Stomach (tissue), 9 donors: ENCODE data around the gene EFNA1. TPM values are rescaled to one million over a fixed set of nuclear protein-coding genes. Genes with fewer than 3 reads are reported as not detected.
A peak's percentile ranks its signal among the peaks of the same experiment; 100 is the strongest.

Experiments used
- DNase-seq, 2 donors: peaks; one replicate each; pipeline versions ENCODE4 v3.0.0 to v3.0.0-alpha.2; 2013 to 2019
- H3K27ac ChIP-seq, 5 donors: fragments of 200-600 bp in 4 of 5; sonication (generic) in 4 of 5; one replicate each; pipeline ENCODE4 v1.5.1; 2013 to 2019; ENCODE audit warnings: mild to moderate bottlenecking in 1 of 5, moderate library complexity in 1 of 5
- H3K27me3 ChIP-seq, 3 donors: fragments of 200-600 bp; sonication (generic); one replicate each; pipeline ENCODE4 v1.5.1; 2017 to 2019; ENCODE audit warnings: mixed run types in 1 of 3
- H3K36me3 ChIP-seq, 4 donors: fragments of 200-600 bp; sonication (generic); 1 replicate in 3 of 4; 2 replicates in 1 of 4; pipeline ENCODE4 v1.5.1; 2016 to 2019
- H3K4me1 ChIP-seq, 4 donors: fragments of 200-600 bp; sonication (generic); one replicate each; pipeline ENCODE4 v1.5.1; 2016 to 2019
- H3K4me3 ChIP-seq, 4 donors: fragments of 200-600 bp; sonication (generic) in 3 of 4; one replicate each; pipeline ENCODE4 v1.5.1; 2016 to 2019; ENCODE audit warnings: mild to moderate bottlenecking in 1 of 4
- H3K9me3 ChIP-seq, 4 donors: fragments of 200-600 bp; sonication (generic); one replicate each; pipeline ENCODE4 v1.5.1; 2016 to 2019
- CTCF ChIP-seq, 7 experiments: fragments of 450-650 bp in 4 of 7; fragments of 200-600 bp in 3 of 7; sonication (generic) in 3 of 7; IDR thresholded peaks; one replicate each; pipeline ENCODE4 v1.5.1; 2016 to 2019; ENCODE audit warnings: antibody characterized with exemption in 7 of 7, control low read depth in 2 of 7, mild to moderate bottlenecking in 1 of 7
- EP300 ChIP-seq: sonication (generic); formaldehyde crosslinking; IDR thresholded peaks from one replicate; pipeline ENCODE4 v1.6.1; 2017; ENCODE audit warnings: antibody characterized with exemption
- POLR2A ChIP-seq, 4 donors: fragments of 450-650 bp; IDR thresholded peaks; one replicate each; pipeline ENCODE4 v1.6.1; 2016; ENCODE audit warnings: antibody characterized with exemption in 4 of 4, control low read depth in 2 of 4, mild to moderate bottlenecking in 1 of 4, moderate library complexity in 1 of 4
- POLR2AphosphoS5 ChIP-seq, 3 donors: sonication (generic); formaldehyde crosslinking; IDR thresholded peaks; one replicate each; pipeline ENCODE4 v1.6.1; 2016; ENCODE audit warnings: antibody characterized with exemption in 3 of 3
- WGBS, 5 donors: extraction: QIAGEN DNeasy Blood & Tissue Kit in 3 of 5; methylation state at CpG; one replicate each; pipeline versions ENCODE4 v1.1.5 to v1.1.7; 2013 to 2018; 5-methylcytosine and 5-hydroxymethylcytosine counted together
- intact Hi-C: fragments of 100-400 bp; cut with DNase I; formaldehyde crosslinking; loops from one replicate; pipeline ENCODE4 v1.15.1; 2023; ENCODE audit warnings: low total_unique reads
- polyA plus RNA-seq, 3 donors: library from polyadenylated mRNA; stranded (reverse); fragments of 200-250 nt; gene quantifications; one replicate each; pipeline ENCODE4 v1.2.3, GENCODE V29; 2013
- small RNA-seq, 4 donors: library from RNA; depleted of rRNA; stranded (forward); fragments of <200 nt; gene quantifications; one replicate each; pipeline ENCODE3, GENCODE V24; 2016
- total RNA-seq, 5 donors: library from RNA; depleted of rRNA; stranded (reverse); fragments of >200 nt; gene quantifications; one replicate each; pipeline versions ENCODE4 v1.1.0 to v1.2.3, GENCODE V29; 2014 to 2016
- donor health status: healthy with polysubstance abuse.
- donor health status: Bipolar disorder and iron deficiency.
- donor health status: healthy.

Gene EFNA1
- total and polyA plus RNA-seq, 8 donors, result 12.2 to 75.3 (median 36.5) TPM

- TF ChIP-seq CTCF (IDR thresholded peaks at IDR 0.05) (no peak), EP300 (no peak), POLR2AphosphoS5 (IDR thresholded peaks at IDR 0.05) (no peak)
- no peak overlapping the region for H3K4me3 ChIP-seq
- peaks cover 35 to 81% (median 68%) of the 10 kb centered on the region in 4 donors for H3K4me1 ChIP-seq
- peak overlapping the region; percentile 47 to 96 (median 70) for H3K27ac ChIP-seq
- intact Hi-C loops, result no loop called here
- no peak for DNase-seq
- no peaks in the 10 kb centered on the region for H3K9me3 ChIP-seq
- no peaks in the 10 kb centered on the region for H3K27me3 ChIP-seq
- WGBS, 5 donors, result 61 to 79% (median 63%) methylated on average over 5 to 7 of the region's 7 CpGs
- H3K36me3 ChIP-seq, result peaks cover 0 to 16% (median 0%) of the 10 kb centered on the region in 4 donors
Observed at GRCh38 chr1:155182052-155182550, 54.4 kb downstream of the EFNA1 start.

- Histone ChIP-seq H3K27ac (peak overlapping the region; percentile 72 to 90 (median 79)), H3K9me3 (no peaks in the 10 kb centered on the region), H3K36me3 (peaks cover 0 to 16% (median 0%) of the 10 kb centered on the region in 4 donors), H3K4me1 (peaks cover 30 to 75% (median 57%) of the 10 kb centered on the region in 4 donors), H3K27me3 (no peaks in the 10 kb centered on the region), H3K4me3 (no peak overlapping the region)
- WGBS, 5 donors, result 85 to 90% (median 87%) methylated on average over 18 to 20 of the region's 20 CpGs
- no peak for DNase-seq
- TF ChIP-seq POLR2AphosphoS5 (IDR thresholded peaks at IDR 0.05), result peak in 2 of 3 donors; percentile 10 to 74
- no peak for TF ChIP-seq POLR2A (IDR thresholded peaks at IDR 0.05)
- TF ChIP-seq EP300, result no peak
- intact Hi-C loops, result no loop called here
Observed at GRCh38 chr1:155183775-155184221, 56.1 kb downstream of the EFNA1 start.

DNA sequence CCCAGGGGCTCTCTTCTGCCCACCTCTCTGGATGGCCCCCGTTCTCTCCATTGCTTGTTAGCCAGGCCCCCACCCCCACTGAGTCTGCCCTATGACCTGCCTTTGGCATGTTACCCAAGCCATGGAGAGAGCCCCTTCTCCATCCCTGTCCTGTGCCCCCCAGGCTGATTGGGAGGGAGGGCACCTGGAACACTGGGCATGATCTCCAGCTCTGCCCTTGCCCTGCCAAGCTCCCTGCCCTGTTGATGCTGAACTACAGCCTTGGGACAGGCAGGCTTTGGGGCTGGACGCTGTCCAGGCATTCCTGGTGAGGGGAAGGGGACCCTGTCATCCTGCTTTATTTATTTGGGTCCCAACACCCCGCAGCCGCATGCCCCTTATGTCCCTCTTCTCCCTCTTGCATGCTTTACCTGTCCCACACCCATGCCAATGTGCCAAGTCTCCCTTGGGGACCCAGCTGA, 56.7 kb downstream of the EFNA1 start:
- 56 to 71% (median 65%) methylated on average over 4 of the region's 4 CpGs for WGBS, 5 donors
- H3K4me1 ChIP-seq, result peaks cover 30 to 69% (median 52%) of the 10 kb centered on the region in 4 donors
- H3K27me3 ChIP-seq, result no peaks in the 10 kb centered on the region
- peak in 1 of 2 donors; percentile 29 for DNase-seq
- H3K4me3 ChIP-seq, result no peak overlapping the region
- H3K27ac ChIP-seq, result peak overlapping the region; percentile 72 to 90 (median 79)
- intact Hi-C loops, result no loop called here
- TF ChIP-seq POLR2A (IDR thresholded peaks at IDR 0.05) (no peak), POLR2AphosphoS5 (IDR thresholded peaks at IDR 0.05) (peak in 1 of 3 donors; percentile 11)
- peaks cover 0 to 14% (median 0%) of the 10 kb centered on the region in 4 donors for H3K36me3 ChIP-seq
- H3K9me3 ChIP-seq, result no peaks in the 10 kb centered on the region

Small RNA genes lying within 50 kb of the gene (small RNA-seq; reads per million reads assigned to genes)
- 0 reads per million in 4 donors for gene HMGN2P18
- gene RF00019, result 0 reads per million in 4 donors

Other genes with a start within 250 kb of the EFNA1 start
- gene PMVK, start 191.2 kb upstream of the EFNA1 start, total RNA-seq, result 10 to 100 TPM; 10.1 to 47.3 (median 36.8) TPM
- 10 to 100 TPM; 37.4 to 57.1 (median 45.2) TPM for gene PMVK, start 191.2 kb upstream of the EFNA1 start, polyA plus RNA-seq
- 100 to 1,000 TPM in 1 of 5 donors, 10 to 100 TPM in 4; 66.5 to 123 (median 81.1) TPM for gene PBXIP1, start 171.8 kb upstream of the EFNA1 start, total RNA-seq
- gene PBXIP1, start 171.8 kb upstream of the EFNA1 start, polyA plus RNA-seq, result 10 to 100 TPM; 19.7 to 59.0 (median 33.4) TPM
- 10 to 100 TPM in 4 of 5 donors, 1 to 10 TPM in 1; 8.1 to 75.3 (median 36.2) TPM for gene PYGO2, start 166.1 kb upstream of the EFNA1 start, total RNA-seq
- gene PYGO2, start 166.1 kb upstream of the EFNA1 start, polyA plus RNA-seq, result 10 to 100 TPM; 12.2 to 19.8 (median 16.1) TPM
- 10 to 100 TPM; 23.2 to 81.1 (median 59.6) TPM for gene SHC1, start 157.1 kb upstream of the EFNA1 start, total RNA-seq
- 10 to 100 TPM; 43.7 to 58.8 (median 56.1) TPM for gene SHC1, start 157.1 kb upstream of the EFNA1 start, polyA plus RNA-seq
- 10 to 100 TPM in 2 of 5 donors, 1 to 10 TPM in 3; 4.7 to 36.1 (median 5.2) TPM for gene CKS1B, start 153.2 kb upstream of the EFNA1 start, total RNA-seq
- gene CKS1B, start 153.2 kb upstream of the EFNA1 start, polyA plus RNA-seq, result 10 to 100 TPM; 40.9 to 73.3 (median 63.9) TPM
- 10 to 100 TPM; 14.1 to 76.5 (median 54.8) TPM for gene FLAD1, start 144.5 kb upstream of the EFNA1 start, total RNA-seq
- 10 to 100 TPM; 31.4 to 43.8 (median 40.4) TPM for gene FLAD1, start 144.5 kb upstream of the EFNA1 start, polyA plus RNA-seq
- 10 to 100 TPM in 1 of 5 donors, 1 to 10 TPM in 1, not detected in 3; 1.1 to 11.6 TPM for gene LENEP, start 134.3 kb upstream of the EFNA1 start, total RNA-seq
- not detected for gene LENEP, start 134.3 kb upstream of the EFNA1 start, polyA plus RNA-seq
- 100 to 1,000 TPM in 1 of 5 donors, 10 to 100 TPM in 4; 32.3 to 134 (median 53.9) TPM for gene ZBTB7B, start 125.1 kb upstream of the EFNA1 start, total RNA-seq
- gene ZBTB7B, start 125.1 kb upstream of the EFNA1 start, polyA plus RNA-seq, result 10 to 100 TPM; 29.6 to 39.5 (median 35.6) TPM
- 100 to 1,000 TPM in 1 of 5 donors, not detected in 4; 158 TPM for gene DCST2, start 94.1 kb upstream of the EFNA1 start, total RNA-seq
- 1 to 10 TPM; 1.6 to 6.6 (median 6.1) TPM for gene DCST2, start 94.1 kb upstream of the EFNA1 start, polyA plus RNA-seq
- gene DCST1, start 94.1 kb upstream of the EFNA1 start, total RNA-seq, result under 1 TPM in 2 of 5 donors, not detected in 3; 0.18 to 0.89 TPM
- gene DCST1, start 94.1 kb upstream of the EFNA1 start, polyA plus RNA-seq, result under 1 TPM in 1 of 3 donors, not detected in 2; 0.13 TPM
- gene ADAM15, start 76.6 kb upstream of the EFNA1 start, total RNA-seq, result 100 to 1,000 TPM in 4 of 5 donors, 10 to 100 TPM in 1; 56.2 to 335 (median 126) TPM
- 100 to 1,000 TPM; 149 to 267 (median 159) TPM for gene ADAM15, start 76.6 kb upstream of the EFNA1 start, polyA plus RNA-seq
- gene EFNA4, start 64.1 kb upstream of the EFNA1 start, total RNA-seq, result 1 to 10 TPM in 3 of 5 donors, not detected in 2; 3.5 to 9.9 (median 5.8) TPM
- 10 to 100 TPM in 1 of 3 donors, 1 to 10 TPM in 2; 4.3 to 13.2 (median 6.7) TPM for gene EFNA4, start 64.1 kb upstream of the EFNA1 start, polyA plus RNA-seq
- gene EFNA3, start 49.0 kb upstream of the EFNA1 start, total RNA-seq, result not detected
- 1 to 10 TPM in 2 of 3 donors, under 1 TPM in 1; 0.76 to 4.9 (median 1.5) TPM for gene EFNA3, start 49.0 kb upstream of the EFNA1 start, polyA plus RNA-seq
- gene SLC50A1, start 8.0 kb downstream of the EFNA1 start, total RNA-seq, result 100 to 1,000 TPM in 1 of 5 donors, 10 to 100 TPM in 3, 1 to 10 TPM in 1; 4.5 to 114 (median 22.5) TPM
- 10 to 100 TPM; 39.7 to 48.3 (median 40.2) TPM for gene SLC50A1, start 8.0 kb downstream of the EFNA1 start, polyA plus RNA-seq
- 10 to 100 TPM in 4 of 5 donors, not detected in 1; 13.3 to 51.3 (median 38.3) TPM for gene DPM3, start 12.7 kb downstream of the EFNA1 start, total RNA-seq
- 100 to 1,000 TPM; 192 to 301 (median 220) TPM for gene DPM3, start 12.7 kb downstream of the EFNA1 start, polyA plus RNA-seq
- 100 to 1,000 TPM in 3 of 5 donors, 10 to 100 TPM in 2; 60.8 to 238 (median 133) TPM for gene KRTCAP2, start 45.4 kb downstream of the EFNA1 start, total RNA-seq
- 100 to 1,000 TPM; 183 to 399 (median 242) TPM for gene KRTCAP2, start 45.4 kb downstream of the EFNA1 start, polyA plus RNA-seq
- 10 to 100 TPM in 1 of 5 donors, 1 to 10 TPM in 1, under 1 TPM in 1, not detected in 2; 0.73 to 16.9 (median 5.4) TPM for gene TRIM46, start 46.0 kb downstream of the EFNA1 start, total RNA-seq
- gene TRIM46, start 46.0 kb downstream of the EFNA1 start, polyA plus RNA-seq, result under 1 TPM; 0.58 to 0.68 (median 0.61) TPM
- gene THBS3, start 80.0 kb downstream of the EFNA1 start, total RNA-seq, result 10 to 100 TPM; 11.0 to 65.9 (median 25.4) TPM
- 10 to 100 TPM; 11.0 to 27.9 (median 17.8) TPM for gene THBS3, start 80.0 kb downstream of the EFNA1 start, polyA plus RNA-seq
- 10 to 100 TPM in 4 of 5 donors, 1 to 10 TPM in 1; 1.2 to 54.9 (median 25.2) TPM for gene MTX1, start 80.8 kb downstream of the EFNA1 start, total RNA-seq
- 10 to 100 TPM; 48.3 to 71.1 (median 58.2) TPM for gene MTX1, start 80.8 kb downstream of the EFNA1 start, polyA plus RNA-seq
- 10 to 100 TPM in 4 of 5 donors, 1 to 10 TPM in 1; 2.8 to 77.9 (median 19.6) TPM for gene ENTREP3, start 127.6 kb downstream of the EFNA1 start, total RNA-seq
- gene ENTREP3, start 127.6 kb downstream of the EFNA1 start, polyA plus RNA-seq, result 10 to 100 TPM in 2 of 3 donors, 1 to 10 TPM in 1; 9.7 to 20.5 (median 11.6) TPM
- gene SCAMP3, start 134.5 kb downstream of the EFNA1 start, total RNA-seq, result 10 to 100 TPM in 4 of 5 donors, 1 to 10 TPM in 1; 7.0 to 32.6 (median 24.1) TPM
- 10 to 100 TPM; 25.8 to 48.4 (median 45.4) TPM for gene SCAMP3, start 134.5 kb downstream of the EFNA1 start, polyA plus RNA-seq
- gene CLK2, start 145.6 kb downstream of the EFNA1 start, total RNA-seq, result 10 to 100 TPM; 29.7 to 77.6 (median 53.6) TPM
- gene CLK2, start 145.6 kb downstream of the EFNA1 start, polyA plus RNA-seq, result 10 to 100 TPM; 16.0 to 46.4 (median 17.0) TPM
- gene HCN3, start 149.6 kb downstream of the EFNA1 start, total RNA-seq, result 10 to 100 TPM in 1 of 5 donors, 1 to 10 TPM in 4; 1.1 to 13.6 (median 2.7) TPM
- gene HCN3, start 149.6 kb downstream of the EFNA1 start, polyA plus RNA-seq, result 1 to 10 TPM in 2 of 3 donors, under 1 TPM in 1; 0.46 to 3.1 (median 1.1) TPM
- gene PKLR, start 173.6 kb downstream of the EFNA1 start, total RNA-seq, result 1 to 10 TPM in 1 of 5 donors, not detected in 4; 4.6 TPM
- not detected for gene PKLR, start 173.6 kb downstream of the EFNA1 start, polyA plus RNA-seq
- gene FDPS, start 181.0 kb downstream of the EFNA1 start, total RNA-seq, result 100 to 1,000 TPM in 1 of 5 donors, 10 to 100 TPM in 4; 27.7 to 223 (median 72.4) TPM
- gene FDPS, start 181.0 kb downstream of the EFNA1 start, polyA plus RNA-seq, result 100 to 1,000 TPM; 149 to 229 (median 199) TPM
- 100 to 1,000 TPM in 1 of 5 donors, 10 to 100 TPM in 3, 1 to 10 TPM in 1; 9.5 to 164 (median 31.3) TPM for gene RUSC1, start 193.0 kb downstream of the EFNA1 start, total RNA-seq
- 10 to 100 TPM; 25.6 to 32.7 (median 31.4) TPM for gene RUSC1, start 193.0 kb downstream of the EFNA1 start, polyA plus RNA-seq